T-cell (primary cell): ENCODE measurements around the gene CXCL11. TPM values are rescaled to one million over a fixed set of nuclear protein-coding genes. Genes with fewer than 3 reads are reported as not detected.

Source experiments
- ATAC-seq, 4 experiments: fragments of 200-7000 bp in 3 of 4; fragments of 150-1000 bp in 1 of 4; cut with Tn5 transposase; replicated peaks in 1 of 4; 1 replicate in 3 of 4; 2 replicates in 1 of 4; pipeline ENCODE4 v1.10.0; 2021; ENCODE audit warnings: moderate library complexity in 3 of 4, mild to moderate bottlenecking in 2 of 4, moderate number of reproducible peaks in 1 of 4
- CTCF ChIA-PET, 2 donors: fragments of 300-600 bp; sonication (Branson Sonifier 250); formaldehyde crosslinking; loops; one replicate each; lab custom pipeline; 2022; ENCODE audit warnings: antibody characterized with exemption in 2 of 2; lab: Charles Lee
- POLR2A ChIA-PET, 2 donors: fragments of 300-600 bp; sonication (Branson Sonifier 250); formaldehyde crosslinking; loops; one replicate each; lab custom pipeline; 2022; ENCODE audit warnings: antibody characterized with exemption in 2 of 2; lab: Charles Lee
- DNase-seq, 35 experiments: peaks; one replicate each; pipeline versions ENCODE4 v3.0.0 to v3.0.0-alpha.2; 2013 to 2023
- H3K27ac ChIP-seq: one replicate; pipeline ENCODE4 v1.5.1; 2013; ENCODE audit warnings: low read length
- H3K27me3 ChIP-seq, 2 experiments: replicated peaks in 1 of 2; 1 replicate in 1 of 2; 2 replicates in 1 of 2; pipeline versions ENCODE4 v1.6.1 to v1.7.0; 2013; ENCODE audit warnings: low read length in 1 of 2, mixed read lengths in 1 of 2; ENCODE audit not compliant: control insufficient read depth in 2 of 2, insufficient read depth in 2 of 2; ENCODE audit errors: extremely low read depth in 1 of 2
- H3K36me3 ChIP-seq, 2 donors: 1 replicate in 1 of 2; 2 replicates in 1 of 2; pipeline versions ENCODE4 v1.6.1 to v1.7.0; 2013; ENCODE audit warnings: low read length in 1 of 2; ENCODE audit not compliant: control insufficient read depth in 2 of 2, insufficient read depth in 1 of 2; ENCODE audit errors: extremely low read depth in 1 of 2
- H3K4me1 ChIP-seq, 2 experiments: 1 replicate in 1 of 2; 2 replicates in 1 of 2; pipeline versions ENCODE4 v1.6.1 to v1.7.0; 2013; ENCODE audit warnings: low read length in 2 of 2, mixed read lengths in 1 of 2; ENCODE audit not compliant: insufficient read depth in 2 of 2, control insufficient read depth in 1 of 2; ENCODE audit errors: extremely low read depth in 1 of 2
- H3K4me3 ChIP-seq, 2 donors: 1 replicate in 1 of 2; 2 replicates in 1 of 2; pipeline versions ENCODE4 v1.5.1 to v1.7.0; 2013; ENCODE audit warnings: mild to moderate bottlenecking in 2 of 2, low read length in 1 of 2, moderate library complexity in 1 of 2; ENCODE audit not compliant: control insufficient read depth in 1 of 2; ENCODE audit errors: extremely low read depth in 1 of 2
- H3K9me3 ChIP-seq: 2 replicates; pipeline ENCODE4 v1.7.0; 2013
- H3K27ac Mint-ChIP-seq, 2 donors: one replicate each; pipeline ENCODE4 v1.8.0; 2020 to 2021; ENCODE audit warnings: mild to moderate bottlenecking in 2 of 2, mixed read lengths in 2 of 2
- H3K27me3 Mint-ChIP-seq, 2 donors: one replicate each; pipeline ENCODE4 v1.8.0; 2021 to 2022; ENCODE audit warnings: mixed read lengths in 2 of 2
- H3K36me3 Mint-ChIP-seq: one replicate; pipeline ENCODE4 v1.8.0; 2021; ENCODE audit warnings: mixed read lengths
- H3K4me1 Mint-ChIP-seq, 3 donors: one replicate each; pipeline ENCODE4 v1.8.0; 2020 to 2022; ENCODE audit warnings: mixed read lengths in 3 of 3, mild to moderate bottlenecking in 1 of 3
- H3K4me3 Mint-ChIP-seq, 3 donors: one replicate each; pipeline ENCODE4 v1.8.0; 2020 to 2022; ENCODE audit warnings: mild to moderate bottlenecking in 3 of 3, mixed read lengths in 3 of 3, moderate library complexity in 3 of 3
- H3K9me3 Mint-ChIP-seq, 3 donors: one replicate each; pipeline ENCODE4 v1.8.0; 2020 to 2022; ENCODE audit warnings: mixed read lengths in 3 of 3
- WGBS: methylation state at CpG from one replicate; pipeline ENCODE4 v1.1.5; 2013; ENCODE audit warnings: missing lambda C conversion rate; ENCODE audit not compliant: insufficient coverage; 5-methylcytosine and 5-hydroxymethylcytosine counted together
- total RNA-seq, 35 experiments: library from RNA in 6 of 35; stranded (reverse) in 6 of 35; fragments of 120-200 nt in 1 of 35; gene quantifications; one replicate each; pipeline versions ENCODE4 v1.2.1 to v1.2.4 and lab custom pipeline; 2013 to 2026

Gene CXCL11
- total RNA-seq, 5 donors from 2014 or later (not counting 1 experiment from before 2014, with no cell fraction given): not detected

DNA sequence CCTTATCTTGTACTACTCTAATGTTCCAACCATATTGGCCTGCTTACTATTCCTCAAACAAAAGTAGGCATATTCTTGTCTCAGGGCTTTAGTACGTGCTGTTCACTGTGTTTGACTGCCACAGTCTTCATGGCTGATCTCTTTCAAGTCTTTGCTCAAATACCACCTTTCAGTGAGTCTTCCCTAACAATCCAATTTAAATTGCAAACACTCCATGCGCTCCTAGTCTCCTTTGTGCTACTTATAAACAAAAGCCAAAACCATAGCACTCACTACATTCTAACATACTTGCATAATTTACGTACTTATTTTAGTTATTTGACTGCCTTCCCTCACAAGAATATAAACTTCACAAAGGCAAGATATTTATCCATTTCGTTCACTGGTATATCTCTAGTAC, 36.9 kb upstream of the CXCL11 start:
- POLR2A ChIA-PET: interaction anchor here in 1 of 2 donors (0.6 kb wide), 1 partner anchor 80 kb away, joined by 7 read pairs; no protein-coding TSS in a partner anchor
- Histone ChIP-seq H3K27me3 (no peaks in the 10 kb centered on the region), H3K4me3 (no peak overlapping the region), H3K27ac (no peak overlapping the region), H3K36me3 (no peaks in the 10 kb centered on the region), H3K9me3 (no peaks in the 10 kb centered on the region), H3K4me1 (no peaks in the 10 kb centered on the region)
- no peak overlapping the region for H3K4me3 Mint-ChIP-seq
- ATAC-seq (no peak), DNase-seq (no peak)
- 85% methylated on average over 3 of the region's 4 CpGs for WGBS
- no peaks in the 10 kb centered on the region for H3K4me1 Mint-ChIP-seq
- no peaks in the 10 kb centered on the region for H3K9me3 Mint-ChIP-seq
- no peaks in the 10 kb centered on the region for H3K36me3 Mint-ChIP-seq
- H3K27me3 Mint-ChIP-seq: no peaks in the 10 kb centered on the region
- CTCF ChIA-PET: no interaction called here
- no peak overlapping the region for H3K27ac Mint-ChIP-seq

DNA sequence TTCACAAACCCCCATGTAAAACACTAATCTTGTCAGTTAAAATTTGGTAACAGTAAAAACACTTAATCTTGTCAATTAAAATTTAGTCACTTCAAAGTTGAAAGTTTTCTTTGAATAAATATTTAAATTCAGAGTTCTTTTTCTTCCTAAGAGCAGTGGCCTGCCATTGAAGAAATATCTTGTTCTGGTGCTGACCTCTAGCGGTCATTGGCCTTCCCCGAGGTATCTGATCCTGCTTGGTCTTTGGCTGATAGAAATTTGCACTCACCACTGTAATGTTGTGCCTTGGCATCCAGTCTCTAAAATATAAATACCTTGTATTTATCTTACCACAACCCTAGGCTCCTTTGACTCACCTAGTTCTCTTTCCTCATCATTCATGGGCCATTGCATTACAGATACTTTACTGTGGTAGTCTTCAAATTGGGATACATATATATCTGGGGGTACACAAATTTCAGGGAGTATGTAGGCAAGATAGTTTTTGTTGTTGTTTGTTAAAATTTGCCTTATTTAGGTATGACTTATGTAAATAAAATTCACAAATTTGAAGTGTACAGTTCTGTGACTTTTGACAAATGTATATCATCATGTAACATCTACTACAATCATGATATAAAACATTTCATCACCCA, 31.9 kb upstream of the CXCL11 start:
- Histone ChIP-seq H3K9me3 (no peaks in the 10 kb centered on the region), H3K36me3 (no peaks in the 10 kb centered on the region), H3K27me3 (no peaks in the 10 kb centered on the region), H3K4me3 (no peak overlapping the region), H3K27ac (no peak overlapping the region), H3K4me1 (no peaks in the 10 kb centered on the region)
- Mint-ChIP-seq H3K4me3 (no peak overlapping the region), H3K27me3 (peaks cover 0 to 4% of the 10 kb centered on the region in 2 donors), H3K27ac (no peak overlapping the region), H3K4me1 (no peaks in the 10 kb centered on the region), H3K9me3 (no peaks in the 10 kb centered on the region), H3K36me3 (no peaks in the 10 kb centered on the region)
- ChIA-PET CTCF (interaction anchor here (0.7 to 3.4 kb wide), 4 partner anchors 51 to 172 kb away, joined by 3 to 25 read pairs (median 6); no protein-coding TSS in a partner anchor), POLR2A (no interaction called here)
- ATAC-seq (peak; percentile 69 to 79 (median 69)), DNase-seq (peak; percentile 14 to 81 (median 53))
- whole genome bisulfite sequencing: no CpG with 5 or more reads among the region's 2 CpGs

DNA sequence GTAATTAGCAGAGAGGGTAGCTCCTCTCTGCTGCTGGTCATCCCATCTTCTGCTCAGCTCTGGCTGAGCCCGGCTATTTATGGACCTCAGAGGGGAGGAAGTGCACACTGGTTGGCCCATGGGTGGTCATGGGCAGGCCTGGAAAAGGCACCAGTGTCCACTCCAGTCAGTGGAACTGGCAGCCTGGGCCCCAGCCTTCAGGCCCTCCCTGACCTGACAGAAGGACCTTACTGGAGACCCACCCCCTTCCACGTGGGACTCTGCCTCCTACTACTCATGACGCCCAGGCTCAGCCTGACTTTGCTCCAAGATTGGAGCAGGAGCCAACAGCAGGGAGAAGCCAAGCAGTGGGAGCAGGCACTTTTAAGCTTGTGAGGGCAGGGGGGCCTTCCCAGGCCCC, 30.7 kb upstream of the CXCL11 start:
- peaks cover 0 to 5% of the 10 kb centered on the region in 2 donors for H3K27me3 Mint-ChIP-seq
- ChIA-PET POLR2A (no interaction called here), CTCF (interaction anchor here (0.6 to 3.4 kb wide), 5 partner anchors 71 to 436 kb away, joined by 3 to 25 read pairs (median 3); no protein-coding TSS in a partner anchor)
- ATAC-seq (no peak), DNase-seq (no peak)
- H3K27ac Mint-ChIP-seq: no peak overlapping the region
- H3K9me3 Mint-ChIP-seq: no peaks in the 10 kb centered on the region
- no peaks in the 10 kb centered on the region for H3K36me3 Mint-ChIP-seq
- Histone ChIP-seq H3K4me3 (no peak overlapping the region), H3K9me3 (no peaks in the 10 kb centered on the region), H3K27me3 (no peaks in the 10 kb centered on the region), H3K4me1 (no peaks in the 10 kb centered on the region), H3K36me3 (no peaks in the 10 kb centered on the region), H3K27ac (no peak overlapping the region)
- no peaks in the 10 kb centered on the region for H3K4me1 Mint-ChIP-seq
- 88% methylated on average over 3 of the region's 3 CpGs for WGBS
- no peak overlapping the region for H3K4me3 Mint-ChIP-seq

DNA sequence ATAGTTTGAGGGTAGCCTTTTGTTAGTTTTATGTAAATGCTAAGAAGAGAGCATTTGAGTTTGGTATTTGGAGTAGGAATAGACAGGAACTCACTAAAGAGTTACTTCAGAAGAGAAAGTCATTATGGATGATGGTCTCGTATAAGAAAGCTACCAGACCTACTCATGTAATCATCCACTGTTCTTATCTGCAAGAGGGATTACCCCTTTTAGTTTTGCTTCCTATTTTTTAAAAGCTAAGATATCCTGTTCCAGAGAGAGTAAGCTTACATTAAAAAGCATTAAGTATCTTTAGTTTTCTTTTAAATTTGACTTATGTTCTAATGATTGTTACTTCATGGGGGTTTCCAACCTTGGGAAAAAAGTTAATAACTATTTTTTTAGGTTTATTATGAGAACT, 26.1 kb upstream of the CXCL11 start:
- Histone ChIP-seq H3K4me1 (no peaks in the 10 kb centered on the region), H3K27ac (no peak overlapping the region), H3K27me3 (no peaks in the 10 kb centered on the region), H3K9me3 (no peaks in the 10 kb centered on the region), H3K36me3 (no peaks in the 10 kb centered on the region), H3K4me3 (no peak overlapping the region)
- DNase-seq (no peak), ATAC-seq (no peak)
- Mint-ChIP-seq H3K27me3 (peaks cover 0 to 8% of the 10 kb centered on the region in 2 donors), H3K9me3 (no peaks in the 10 kb centered on the region), H3K4me1 (peaks cover 0 to 5% (median 0%) of the 10 kb centered on the region in 3 donors), H3K27ac (no peak overlapping the region), H3K4me3 (no peak overlapping the region), H3K36me3 (no peaks in the 10 kb centered on the region)
- WGBS: no CpG with 5 or more reads among the region's 1 CpG
- POLR2A ChIA-PET: no interaction called here
- CTCF ChIA-PET: interaction anchor here in 1 of 2 donors (1.0 to 2.9 kb wide), 2 partner anchors 8 to 66 kb away, joined by 5 to 21 read pairs; no protein-coding TSS in a partner anchor

DNA sequence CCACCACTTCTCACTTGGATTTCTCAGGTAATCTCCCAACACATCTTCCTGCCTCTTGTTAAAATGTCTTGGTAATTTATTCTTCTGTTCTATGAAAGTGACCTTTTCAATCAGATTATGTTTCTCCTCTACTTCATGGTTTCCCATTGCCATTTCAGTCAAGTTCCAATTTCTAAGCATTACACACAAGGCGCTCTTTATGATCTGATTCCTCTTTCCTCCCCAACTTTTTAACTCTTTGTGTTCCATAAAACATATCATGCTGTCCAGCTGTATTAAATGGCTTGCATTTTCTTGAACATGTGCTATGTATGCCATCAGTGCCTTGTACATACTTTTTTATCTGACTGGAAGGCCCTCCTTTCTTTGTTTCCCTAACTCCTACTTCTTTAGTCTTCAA, 25.6 kb upstream of the CXCL11 start:
- CTCF ChIA-PET: interaction anchor here (1.2 to 2.9 kb wide), 2 partner anchors 65 to 66 kb away, joined by 3 to 21 read pairs; no protein-coding TSS in a partner anchor
- no peak for DNase-seq
- no peaks in the 10 kb centered on the region for H3K36me3 Mint-ChIP-seq

DNA sequence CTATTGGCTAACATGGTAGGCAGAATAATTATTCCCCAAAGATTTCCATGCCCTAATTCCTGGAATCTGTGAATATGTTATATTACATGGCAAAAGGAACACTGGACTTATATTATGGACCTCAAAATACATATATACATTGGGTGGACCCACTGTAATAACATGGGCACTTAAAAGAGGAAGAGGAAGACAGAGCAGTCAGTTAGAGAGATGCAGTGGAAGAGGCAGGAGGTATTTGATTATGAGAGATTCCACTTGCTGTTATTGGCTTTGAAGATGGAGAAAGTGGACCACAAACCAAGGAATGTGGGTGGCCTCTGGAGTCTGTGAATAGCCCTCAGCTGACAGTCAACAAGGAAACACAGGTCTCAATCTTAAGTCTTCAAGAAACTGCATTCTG, 24.6 kb upstream of the CXCL11 start:
- Histone ChIP-seq H3K4me3 (no peak overlapping the region), H3K27me3 (no peaks in the 10 kb centered on the region), H3K36me3 (no peaks in the 10 kb centered on the region), H3K4me1 (no peaks in the 10 kb centered on the region), H3K27ac (no peak overlapping the region), H3K9me3 (no peaks in the 10 kb centered on the region)
- ATAC-seq (no peak), DNase-seq (no peak)
- no peaks in the 10 kb centered on the region for H3K36me3 Mint-ChIP-seq
- ChIA-PET CTCF (interaction anchor here in 1 of 2 donors (1.2 kb wide), 1 partner anchor 65 kb away, joined by 3 read pairs; no protein-coding TSS in a partner anchor), POLR2A (no interaction called here)
- H3K9me3 Mint-ChIP-seq: no peaks in the 10 kb centered on the region
- no peak overlapping the region for H3K4me3 Mint-ChIP-seq
- H3K27ac Mint-ChIP-seq: no peak overlapping the region
- peaks cover 0 to 5% (median 0%) of the 10 kb centered on the region in 3 donors for H3K4me1 Mint-ChIP-seq
- peaks cover under 1 to 8% of the 10 kb centered on the region in 2 donors for H3K27me3 Mint-ChIP-seq

More for the DNA sequence above, 25.6 kb upstream of the CXCL11 start:
- H3K36me3 ChIP-seq: no peaks in the 10 kb centered on the region
- no peaks in the 10 kb centered on the region for H3K27me3 ChIP-seq
- H3K27ac ChIP-seq: no peak overlapping the region
- POLR2A ChIA-PET: no interaction called here
- no peak overlapping the region for H3K4me3 ChIP-seq
- ATAC-seq: no peak
- no peaks in the 10 kb centered on the region for H3K9me3 ChIP-seq
- Mint-ChIP-seq H3K4me3 (no peak overlapping the region), H3K4me1 (peaks cover 0 to 5% (median 0%) of the 10 kb centered on the region in 3 donors), H3K27ac (no peak overlapping the region), H3K27me3 (peaks cover 0 to 8% of the 10 kb centered on the region in 2 donors), H3K9me3 (no peaks in the 10 kb centered on the region)
- WGBS: 92% methylated on average over 1 of the region's 1 CpG
- H3K4me1 ChIP-seq: no peaks in the 10 kb centered on the region
